Putamen (tissue), 1 donor: ENCODE measurements around the gene SOCS6.
"Not testable (repeated sequence)": the region's sequence is repeated elsewhere in the genome, so short reads cannot be mapped to it uniquely, and the experiment has no call there.

ENCODE experiments used
- DNase-seq: peaks from one replicate; pipeline ENCODE4 v3.0.0-alpha.2; 2016; ENCODE audit warnings: low spot score

Gene SOCS6

GRCh38 chr18:70322928-70323327 lies 34.1 kb downstream of the SOCS6 start:
- DNase-seq: no peak

GRCh38 chr18:70324897-70325296 lies 36.1 kb downstream of the SOCS6 start:
- no peak for DNase-seq

- no peak for DNase-seq
Observed at GRCh38 chr18:70326255-70326654, 37.4 kb downstream of the SOCS6 start.

- DNase-seq: no peak
Observed at GRCh38 chr18:70328169-70328568, 39.3 kb downstream of the SOCS6 start.

- DNase-seq: no peak
Observed at GRCh38 chr18:70329071-70329470, 40.2 kb downstream of the SOCS6 start.

GRCh38 chr18:70330887-70331286 lies 42.0 kb downstream of the SOCS6 start:
- DNase-seq: no peak

- peak; percentile 26 for DNase-seq
Observed at GRCh38 chr18:70331456-70332097, 42.7 kb downstream of the SOCS6 start.

GRCh38 chr18:70332694-70333093 lies 43.8 kb downstream of the SOCS6 start:
- DNase-seq: no peak

- no peak for DNase-seq
Observed at GRCh38 chr18:70333316-70333715, 44.5 kb downstream of the SOCS6 start.

- DNase-seq: no peak
Observed at GRCh38 chr18:70333757-70334156, 44.9 kb downstream of the SOCS6 start.

GRCh38 chr18:70334264-70334663 lies 45.4 kb downstream of the SOCS6 start:
- DNase-seq: no peak

GRCh38 chr18:70334728-70335329 lies 46.0 kb downstream of the SOCS6 start:
- DNase-seq: no peak

GRCh38 chr18:70335892-70336726 lies 47.3 kb downstream of the SOCS6 start:
- DNase-seq: no peak

GRCh38 chr18:70337139-70337972 lies 48.5 kb downstream of the SOCS6 start:
- DNase-seq: no peak

- DNase-seq: no peak
Observed at GRCh38 chr18:70338890-70339289, 50.0 kb downstream of the SOCS6 start.

- DNase-seq: no peak
Observed at GRCh38 chr18:70339915-70340314, 51.1 kb downstream of the SOCS6 start.

GRCh38 chr18:70348481-70348880 lies 59.6 kb downstream of the SOCS6 start:
- not testable (repeated sequence) for DNase-seq

- DNase-seq: no peak
Observed at GRCh38 chr18:70349316-70349715, 60.5 kb downstream of the SOCS6 start.

GRCh38 chr18:70354080-70354479 lies 65.2 kb downstream of the SOCS6 start:
- no peak for DNase-seq

- DNase-seq: no peak
Observed at GRCh38 chr18:70354771-70355170, 65.9 kb downstream of the SOCS6 start.

GRCh38 chr18:70355620-70356385 lies 67.0 kb downstream of the SOCS6 start:
- DNase-seq: no peak

- DNase-seq: not testable (repeated sequence)
Observed at GRCh38 chr18:70358105-70358406, 69.2 kb downstream of the SOCS6 start.
